Fibroblast of lung (primary cell): ENCODE measurements around the gene SERAC1. TPM values are rescaled to one million over a fixed set of nuclear protein-coding genes. Genes with fewer than 3 reads are reported as not detected.

Experiments used
- DNase-seq, 2 donors: peaks; one replicate each; pipeline versions ENCODE4 v3.0.0 to v3.0.0-alpha.2; 2010; ENCODE audit warnings: low read depth in 2 of 2
- H2AFZ ChIP-seq: 2 replicates; pipeline ENCODE4 v1.5.1; 2012; ENCODE audit warnings: low read length, control low read depth, inconsistent platforms
- H3K27ac ChIP-seq: 2 replicates; pipeline ENCODE4 v1.5.1; 2011; ENCODE audit warnings: low read length, control low read depth; ENCODE audit not compliant: insufficient read depth
- H3K27me3 ChIP-seq: 2 replicates; pipeline ENCODE4 v1.5.1; 2011; ENCODE audit warnings: mild to moderate bottlenecking, low read length; ENCODE audit not compliant: control insufficient read depth, insufficient read depth
- H3K36me3 ChIP-seq: 2 replicates; pipeline ENCODE4 v1.5.1; 2011; ENCODE audit warnings: low read length; ENCODE audit not compliant: control insufficient read depth, insufficient read depth
- H3K4me1 ChIP-seq: 2 replicates; pipeline ENCODE4 v1.5.1; 2011; ENCODE audit warnings: low read length; ENCODE audit not compliant: control insufficient read depth, insufficient read depth; ENCODE audit errors: extremely low read depth
- H3K4me2 ChIP-seq: 2 replicates; pipeline ENCODE4 v1.5.1; 2011; ENCODE audit warnings: low read length, control low read depth; ENCODE audit not compliant: insufficient read depth; ENCODE audit errors: extremely low read depth
- H3K4me3 ChIP-seq, 4 experiments: fragments of 200-600 bp in 1 of 4; sonication (generic) in 1 of 4; replicated peaks in 1 of 4; 2 replicates each; pipeline ENCODE4 v1.5.1; 2011 to 2016; ENCODE audit warnings: low read length in 4 of 4, low read depth in 3 of 4, mild to moderate bottlenecking in 3 of 4, control low read depth in 2 of 4, inconsistent platforms in 1 of 4, mixed read lengths in 1 of 4; ENCODE audit not compliant: insufficient read depth in 1 of 4; ENCODE audit errors: control extremely low read depth in 1 of 4
- H3K79me2 ChIP-seq: 2 replicates; pipeline ENCODE4 v1.5.1; 2012; ENCODE audit warnings: mild to moderate bottlenecking, low read length, inconsistent platforms; ENCODE audit not compliant: control insufficient read depth, insufficient read depth
- H3K9ac ChIP-seq: 2 replicates; pipeline ENCODE4 v1.5.1; 2011; ENCODE audit warnings: mild to moderate bottlenecking, low read length, control low read depth; ENCODE audit not compliant: insufficient read depth
- H3K9me3 ChIP-seq: 2 replicates; pipeline ENCODE4 v1.5.1; 2012; ENCODE audit warnings: low read depth, low read length; ENCODE audit not compliant: control insufficient read depth, insufficient read depth
- H4K20me1 ChIP-seq: 2 replicates; pipeline ENCODE4 v1.5.1; 2011; ENCODE audit warnings: low read length; ENCODE audit not compliant: control insufficient read depth, insufficient read depth; ENCODE audit errors: extremely low read depth
- CTCF ChIP-seq, 2 donors: IDR thresholded peaks in 1 of 2; conservative IDR thresholded peaks in 1 of 2; 1 replicate in 1 of 2; 2 replicates in 1 of 2; pipeline ENCODE4 v1.5.1; 2011 to 2012; ENCODE audit warnings: low read length in 2 of 2, control low read depth in 1 of 2, inconsistent platforms in 1 of 2, low read depth in 1 of 2, mild to moderate bottlenecking in 1 of 2
- EZH2 ChIP-seq: IDR thresholded peaks from 2 replicates; pipeline ENCODE4 v1.5.1; 2012; ENCODE audit warnings: low read length, control low read depth, mild to moderate bottlenecking; ENCODE audit errors: missing control alignments
- polyA plus RNA-seq, 2 donors: library from polyadenylated mRNA; depleted of rRNA in 1 of 2; stranded (reverse) in 1 of 2; unstranded in 1 of 2; fragments of >200 nt; gene quantifications; 2 replicates each; pipeline ENCODE4 v1.2.1, GENCODE V29; 2011 to 2012; ENCODE audit warnings: missing spikeins in 1 of 2
- total RNA-seq: library from RNA; depleted of rRNA; stranded (reverse); fragments of >200 nt; gene quantifications from 2 replicates; pipeline ENCODE4 v1.2.1, GENCODE V29; 2014

Gene SERAC1
- total and polyA plus RNA-seq, 2 donors (not counting 1 experiment from before 2014, with no cell fraction given) = 21.3 to 37.7 TPM

- H3K27ac ChIP-seq = no peak overlapping the region
- no peak for TF ChIP-seq CTCF (conservative IDR thresholded peaks at IDR 0.05 in 1 of 2, IDR thresholded peaks at IDR 0.05 in 1 of 2; ENCODE audit: low read depth in 1 of 2, low read length in 2 of 2)
- no peak overlapping the region for H3K4me2 ChIP-seq
- H4K20me1 ChIP-seq = no peaks in the 10 kb centered on the region
- H3K9ac ChIP-seq = no peak overlapping the region
- H3K36me3 ChIP-seq = peaks cover 18% of the 10 kb centered on the region
- H3K79me2 ChIP-seq = no peaks in the 10 kb centered on the region
- no peaks in the 10 kb centered on the region for H3K9me3 ChIP-seq
- no peak for DNase-seq
- no peaks in the 10 kb centered on the region for H3K4me1 ChIP-seq
- no peak overlapping the region for H3K4me3 ChIP-seq
- H3K27me3 ChIP-seq = no peaks in the 10 kb centered on the region
- H2AFZ ChIP-seq = no peak overlapping the region
Observed at GRCh38 chr6:158095031-158095430, 73.0 kb downstream of the SERAC1 start.

GRCh38 chr6:158092806-158093205 is 75.3 kb downstream of the SERAC1 start:
- no peak overlapping the region for H3K27ac ChIP-seq
- H3K36me3 ChIP-seq = peaks cover 24% of the 10 kb centered on the region
- H3K4me3 ChIP-seq = no peak overlapping the region
- no peaks in the 10 kb centered on the region for H3K79me2 ChIP-seq
- H2AFZ ChIP-seq = no peak overlapping the region
- no peaks in the 10 kb centered on the region for H3K4me1 ChIP-seq
- no peak for TF ChIP-seq CTCF (conservative IDR thresholded peaks at IDR 0.05 in 1 of 2, IDR thresholded peaks at IDR 0.05 in 1 of 2; ENCODE audit: low read depth in 1 of 2, low read length in 2 of 2)
- no peak for TF ChIP-seq EZH2
- no peaks in the 10 kb centered on the region for H3K27me3 ChIP-seq
- DNase-seq = no peak
- H4K20me1 ChIP-seq = no peaks in the 10 kb centered on the region
- H3K4me2 ChIP-seq = no peak overlapping the region
- H3K9me3 ChIP-seq = no peaks in the 10 kb centered on the region
- H3K9ac ChIP-seq = no peak overlapping the region

GRCh38 chr6:158087224-158087867 is 80.7 kb downstream of the SERAC1 start:
- no peak for TF ChIP-seq EZH2
- no peak for TF ChIP-seq CTCF (conservative IDR thresholded peaks at IDR 0.05 in 1 of 2, IDR thresholded peaks at IDR 0.05 in 1 of 2; ENCODE audit: low read depth in 1 of 2, low read length in 2 of 2)
- Histone ChIP-seq H3K36me3 (peaks cover 24% of the 10 kb centered on the region), H3K27ac (peak overlapping the region; percentile 35), H3K27me3 (no peaks in the 10 kb centered on the region), H3K9ac (no peak overlapping the region), H3K4me3 (no peak overlapping the region), H3K79me2 (no peaks in the 10 kb centered on the region), H3K9me3 (no peaks in the 10 kb centered on the region), H3K4me2 (no peak overlapping the region), H2AFZ (no peak overlapping the region), H4K20me1 (no peaks in the 10 kb centered on the region), H3K4me1 (peaks cover 18% of the 10 kb centered on the region)
- DNase-seq = no peak
